ENCODE results near the gene STXBP6.

DNA sequence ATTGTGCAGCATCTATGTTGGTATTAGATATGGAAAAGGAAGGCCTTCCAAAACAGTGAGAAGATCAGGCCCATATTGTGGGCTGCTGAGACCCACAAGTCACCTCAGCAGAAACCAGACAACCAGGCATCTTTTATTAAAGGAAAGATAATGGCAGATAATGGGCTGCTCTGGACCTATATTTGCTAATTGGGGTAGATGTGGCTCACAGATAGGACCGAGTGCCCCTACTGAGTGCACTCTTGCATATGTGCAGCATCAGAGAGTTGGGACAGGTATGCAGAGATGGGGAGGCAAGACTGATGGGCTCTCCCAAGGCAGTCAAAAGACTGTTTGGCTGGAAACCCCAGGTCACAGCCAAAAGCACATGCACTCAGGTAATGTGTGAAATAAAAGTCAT, 266.2 kb downstream of the STXBP6 start:
- TF ChIP-seq POLR2AphosphoS5 (IDR thresholded peaks at IDR 0.05; ENCODE audit: low read depth, low read length) (no peak), POLR2A (IDR thresholded peaks at IDR 0.05; ENCODE audit: low read depth, low read length) (no peak)

Measured in GM12892 (cell line).